Esophagus squamous epithelium (tissue), 5 donors: Measurements from ENCODE around the gene CPXM1. TPM values are rescaled to one million over a fixed set of nuclear protein-coding genes. Genes with fewer than 3 reads are reported as not detected.

Source experiments
- DNase-seq: peaks from one replicate; lab custom pipeline; 2025; lab: John Stamatoyannopoulos, UW
- H3K27ac ChIP-seq, 4 donors: fragments of 200-600 bp; sonication (generic); one replicate each; pipeline ENCODE4 v1.5.1; 2016 to 2019; ENCODE audit warnings: mild to moderate bottlenecking in 1 of 4
- H3K27me3 ChIP-seq, 4 donors: fragments of 200-600 bp; sonication (generic); 1 replicate in 3 of 4; 2 replicates in 1 of 4; pipeline versions ENCODE4 v1.5.1 to v1.6.0; 2017 to 2021; ENCODE audit warnings: antibody characterized with exemption in 1 of 4
- H3K36me3 ChIP-seq, 3 donors: fragments of 200-600 bp; sonication (generic); one replicate each; pipeline ENCODE4 v1.5.1; 2016 to 2019
- H3K4me1 ChIP-seq, 3 donors: fragments of 200-600 bp; sonication (generic); one replicate each; pipeline ENCODE4 v1.5.1; 2017 to 2019
- H3K4me3 ChIP-seq, 4 donors: fragments of 200-600 bp; sonication (generic); 1 replicate in 3 of 4; 2 replicates in 1 of 4; pipeline ENCODE4 v1.5.1; 2016 to 2019; ENCODE audit warnings: mild to moderate bottlenecking in 2 of 4, moderate library complexity in 1 of 4
- H3K9me3 ChIP-seq, 3 donors: fragments of 200-600 bp; sonication (generic); one replicate each; pipeline ENCODE4 v1.5.1; 2016 to 2019
- CTCF ChIP-seq, 6 experiments: fragments of 450-650 bp in 4 of 6; fragments of 200-600 bp in 2 of 6; sonication (generic) in 2 of 6; IDR thresholded peaks; one replicate each; pipeline ENCODE4 v1.5.1; 2016 to 2019; ENCODE audit warnings: antibody characterized with exemption in 6 of 6, mild to moderate bottlenecking in 4 of 6, moderate library complexity in 4 of 6
- POLR2A ChIP-seq, 4 donors: fragments of 450-650 bp; IDR thresholded peaks; one replicate each; pipeline ENCODE4 v1.6.1; 2017; ENCODE audit warnings: antibody characterized with exemption in 4 of 4, mild to moderate bottlenecking in 4 of 4, moderate library complexity in 3 of 4
- WGBS, 2 donors: methylation state at CpG; one replicate each; pipeline ENCODE4 v1.1.5; 2018; 5-methylcytosine and 5-hydroxymethylcytosine counted together
- intact Hi-C: fragments of 100-400 bp; cut with DNase I; formaldehyde crosslinking; loops from one replicate; pipeline ENCODE4 v1.15.0; 2022
- total RNA-seq, 4 donors: library from RNA; depleted of rRNA; stranded (reverse); fragments of >200 nt; gene quantifications; one replicate each; pipeline ENCODE4 v1.1.0, GENCODE V29; 2016
- donor health status: DM: yes; HTN: yes; CAD: no.

CPXM1 gene
- total RNA-seq, 4 donors from 2014 or later, result 0.15 to 3.8 (median 0.93) TPM

DNA sequence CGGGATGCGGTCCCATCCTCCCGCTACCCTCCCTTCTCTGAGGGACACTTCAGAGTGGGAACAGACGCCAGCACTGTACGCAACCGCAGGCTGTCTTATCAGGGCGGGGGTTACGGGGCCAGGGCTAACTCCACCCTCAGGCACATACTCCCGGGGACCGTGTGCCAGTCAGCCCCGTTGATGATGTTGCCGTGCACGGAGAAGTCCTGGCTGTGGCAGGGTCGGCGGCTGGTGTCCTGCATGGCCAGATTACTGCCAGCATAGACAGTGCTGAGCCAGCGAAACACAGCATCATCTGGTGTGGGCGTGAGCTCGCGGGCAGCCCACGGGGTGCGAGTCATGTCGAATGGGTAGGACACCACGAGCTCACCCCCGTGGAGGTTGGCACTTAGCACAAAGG, 5.0 kb downstream of the CPXM1 start:
- intact Hi-C loops, result no loop called here
- Histone ChIP-seq H3K4me3 (no peak overlapping the region), H3K9me3 (no peaks in the 10 kb centered on the region), H3K4me1 (peaks cover 11 to 25% (median 15%) of the 10 kb centered on the region in 3 donors), H3K27me3 (peaks cover 0 to 71% (median 4%) of the 10 kb centered on the region in 4 donors), H3K36me3 (no peaks in the 10 kb centered on the region), H3K27ac (no peak overlapping the region)
- 83 to 85% methylated on average over 14 to 22 of the region's 24 CpGs for WGBS, 2 donors
- TF ChIP-seq POLR2A (IDR thresholded peaks at IDR 0.05) (no peak), CTCF (IDR thresholded peaks at IDR 0.05) (no peak)
- no peak for DNase-seq

GRCh38 chr20:2794866-2795447, 5.5 kb downstream of the CPXM1 start:
- TF ChIP-seq CTCF (IDR thresholded peaks at IDR 0.05) (no peak), POLR2A (IDR thresholded peaks at IDR 0.05) (no peak)
- H3K27me3 ChIP-seq, result peaks cover 0 to 71% (median 1%) of the 10 kb centered on the region in 4 donors

GRCh38 chr20:2794202-2794748, 6.2 kb downstream of the CPXM1 start:
- Histone ChIP-seq H3K4me1 (peaks cover under 1 to 13% (median 4%) of the 10 kb centered on the region in 3 donors), H3K4me3 (no peak overlapping the region), H3K27ac (no peak overlapping the region), H3K27me3 (peaks cover 0 to 70% (median 0%) of the 10 kb centered on the region in 4 donors), H3K9me3 (no peaks in the 10 kb centered on the region), H3K36me3 (no peaks in the 10 kb centered on the region)
- 87 to 90% methylated on average over 19 to 20 of the region's 23 CpGs for WGBS, 2 donors
- no peak for TF ChIP-seq POLR2A (IDR thresholded peaks at IDR 0.05)
- TF ChIP-seq CTCF (IDR thresholded peaks at IDR 0.05), result no peak
- no peak for DNase-seq
- intact Hi-C loops, result no loop called here

More at GRCh38 chr20:2794866-2795447, 5.5 kb downstream of the CPXM1 start:
- H3K9me3 ChIP-seq, result no peaks in the 10 kb centered on the region
- H3K36me3 ChIP-seq, result no peaks in the 10 kb centered on the region
- no peak overlapping the region for H3K4me3 ChIP-seq
- H3K4me1 ChIP-seq, result peaks cover 7 to 20% (median 10%) of the 10 kb centered on the region in 3 donors
- 81 to 83% methylated on average over 7 to 11 of the region's 11 CpGs for WGBS, 2 donors
- no peak overlapping the region for H3K27ac ChIP-seq
- no peak for DNase-seq
- intact Hi-C loops, result no loop called here

- TF ChIP-seq CTCF (IDR thresholded peaks at IDR 0.05), result no peak
- TF ChIP-seq POLR2A (IDR thresholded peaks at IDR 0.05), result no peak
- Histone ChIP-seq H3K4me1 (peaks cover 0 to 5% (median 0%) of the 10 kb centered on the region in 3 donors), H3K27ac (no peak overlapping the region), H3K4me3 (no peak overlapping the region), H3K9me3 (no peaks in the 10 kb centered on the region), H3K27me3 (peaks cover 0 to 64% (median 0%) of the 10 kb centered on the region in 4 donors), H3K36me3 (no peaks in the 10 kb centered on the region)
- WGBS, 2 donors, result 81 to 83% methylated on average over 3 to 6 of the region's 6 CpGs
- DNase-seq, result no peak
- intact Hi-C loops, result no loop called here
Measured at GRCh38 chr20:2793471-2793870, 7.0 kb downstream of the CPXM1 start.

- 66 to 74% methylated on average over 6 of the region's 6 CpGs for WGBS, 2 donors
- TF ChIP-seq CTCF (IDR thresholded peaks at IDR 0.05), result no peak
- no peak for TF ChIP-seq POLR2A (IDR thresholded peaks at IDR 0.05)
- intact Hi-C loops, result no loop called here
- Histone ChIP-seq H3K27me3 (peaks cover 0 to 6% (median 0%) of the 10 kb centered on the region in 4 donors), H3K4me3 (no peak overlapping the region), H3K27ac (no peak overlapping the region), H3K9me3 (no peaks in the 10 kb centered on the region), H3K4me1 (no peaks in the 10 kb centered on the region), H3K36me3 (no peaks in the 10 kb centered on the region)
- DNase-seq, result no peak
Measured at GRCh38 chr20:2783908-2784566, 16.4 kb downstream of the CPXM1 start.
